Heart left ventricle (tissue), 13 donors: ENCODE results near the gene BACH2.

Source experiments
- CTCF ChIP-seq, 12 donors: fragments of 200-600 bp; sonication (generic) in 4 of 12; IDR thresholded peaks; one replicate each; pipeline versions ENCODE4 v1.5.0 to v1.8.0; 2018 to 2022; ENCODE audit warnings: antibody characterized with exemption in 12 of 12, mild to moderate bottlenecking in 5 of 12
- POLR2A ChIP-seq, 2 donors: fragments of 450-650 bp; IDR thresholded peaks; one replicate each; pipeline ENCODE4 v1.6.1; 2017; ENCODE audit warnings: antibody characterized with exemption in 2 of 2, mild to moderate bottlenecking in 2 of 2, moderate library complexity in 2 of 2
- donor health status: ischemic (EF 13 %, LVEDD 7.1; RV severe dilation, severe dysfunction).
- donor health status: DM: no; HTN: yes; CAD: no.
- donor health status: DM: no; HTN: no; CAD: no.
- donor health status: ischemic (EF 25% LVEDD 6.9; RV normal size, moderate dysfunction).
- donor health status: ischemic (EF 25% LVEDD 5.7; RV mildly dilated, moderate dysfunction).
- donor health status: ischemic (EF 35%, LVEDD 5.7; RV mildly dilated, moderate dysfunction).
- donor health status: nonischemic (EF 11% LVEDD 7.7; RV severe dilation, severe dysfunction).
- donor health status: DM: yes; HTN: yes; CAD: no.
- donor health status: PGD.
- donor health status: ischemic (EF 29% LVEDD 5.4; RV normal size, mild dysfunction).
- donor health status: nonischemic (EF 23%, LVEDD 6.1; RV moderate dilation, normal function).

- TF ChIP-seq CTCF (IDR thresholded peaks at IDR 0.05) (no peak), POLR2A (IDR thresholded peaks at IDR 0.05) (no peak)
Observed at GRCh38 chr6:90065173-90065572, 231.5 kb downstream of the BACH2 start.
